GM13977 (cell line): ENCODE results near the gene ACOX1.

ENCODE experiments used
- DNase-seq: peaks from one replicate; pipeline ENCODE4 v3.0.0; 2012; ENCODE audit warnings: low spot score
- in situ Hi-C: fragments of 300-500 bp; cut with MboI; formaldehyde crosslinking; loops from one replicate; pipeline ENCODE4 v1.12.0; 2022; ENCODE audit warnings: low sequenced_read_pairs, low pct_unique_long_range_greater_than_20kb, mixed read lengths, inconsistent platforms; ENCODE audit not compliant: unreplicated experiment
- TF ChIP-seq, protein P1 (sequence below): IDR thresholded peaks from 2 replicates; pipeline ENCODE4 v1.5.1; 2012; ENCODE audit warnings: mild to moderate bottlenecking, control low read depth; ENCODE audit not compliant: insufficient read depth; ENCODE audit errors: extremely low read depth, missing control alignments

The ACOX1 gene

DNA sequence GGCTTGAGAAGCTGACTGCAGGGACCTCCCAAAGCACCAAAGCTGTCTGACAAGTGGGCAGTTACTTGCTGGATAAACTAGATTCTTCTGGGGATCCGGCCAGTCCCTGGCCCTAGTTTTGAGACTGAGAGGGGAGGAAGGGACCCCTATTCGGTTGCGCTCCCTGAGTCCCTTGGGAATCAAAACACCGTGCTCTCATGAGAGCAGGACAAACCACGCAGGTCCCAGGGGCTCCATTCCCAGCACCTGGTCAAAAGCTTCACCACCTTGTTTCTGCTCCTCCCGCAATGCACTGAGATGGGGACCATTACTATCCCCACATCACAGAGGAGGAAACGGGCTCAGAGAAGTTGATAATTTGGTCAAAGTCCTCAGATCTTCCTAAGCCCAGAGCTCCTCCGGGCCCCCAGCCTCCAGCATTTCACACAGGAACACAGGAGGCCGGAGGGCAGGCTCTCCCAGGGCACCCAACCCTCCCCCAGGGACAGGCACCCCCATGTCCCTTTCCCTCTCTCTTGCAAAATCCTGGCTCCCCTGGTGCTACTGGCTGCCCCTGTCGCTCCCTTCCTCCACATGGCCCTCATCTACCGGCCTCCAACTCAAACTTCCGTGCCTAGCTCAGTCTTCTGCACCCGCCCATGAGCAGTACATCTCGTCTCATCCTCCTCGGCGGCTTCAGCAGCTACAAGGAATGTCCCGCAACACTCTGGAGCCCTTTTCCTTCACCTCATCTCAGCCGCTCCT, 85.5 kb downstream of the ACOX1 start:
- DNase-seq: no peak
- in situ Hi-C loops: no loop called here
- TF ChIP-seq, protein P1, sequence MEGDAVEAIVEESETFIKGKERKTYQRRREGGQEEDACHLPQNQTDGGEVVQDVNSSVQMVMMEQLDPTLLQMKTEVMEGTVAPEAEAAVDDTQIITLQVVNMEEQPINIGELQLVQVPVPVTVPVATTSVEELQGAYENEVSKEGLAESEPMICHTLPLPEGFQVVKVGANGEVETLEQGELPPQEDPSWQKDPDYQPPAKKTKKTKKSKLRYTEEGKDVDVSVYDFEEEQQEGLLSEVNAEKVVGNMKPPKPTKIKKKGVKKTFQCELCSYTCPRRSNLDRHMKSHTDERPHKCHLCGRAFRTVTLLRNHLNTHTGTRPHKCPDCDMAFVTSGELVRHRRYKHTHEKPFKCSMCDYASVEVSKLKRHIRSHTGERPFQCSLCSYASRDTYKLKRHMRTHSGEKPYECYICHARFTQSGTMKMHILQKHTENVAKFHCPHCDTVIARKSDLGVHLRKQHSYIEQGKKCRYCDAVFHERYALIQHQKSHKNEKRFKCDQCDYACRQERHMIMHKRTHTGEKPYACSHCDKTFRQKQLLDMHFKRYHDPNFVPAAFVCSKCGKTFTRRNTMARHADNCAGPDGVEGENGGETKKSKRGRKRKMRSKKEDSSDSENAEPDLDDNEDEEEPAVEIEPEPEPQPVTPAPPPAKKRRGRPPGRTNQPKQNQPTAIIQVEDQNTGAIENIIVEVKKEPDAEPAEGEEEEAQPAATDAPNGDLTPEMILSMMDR: no peak

DNA sequence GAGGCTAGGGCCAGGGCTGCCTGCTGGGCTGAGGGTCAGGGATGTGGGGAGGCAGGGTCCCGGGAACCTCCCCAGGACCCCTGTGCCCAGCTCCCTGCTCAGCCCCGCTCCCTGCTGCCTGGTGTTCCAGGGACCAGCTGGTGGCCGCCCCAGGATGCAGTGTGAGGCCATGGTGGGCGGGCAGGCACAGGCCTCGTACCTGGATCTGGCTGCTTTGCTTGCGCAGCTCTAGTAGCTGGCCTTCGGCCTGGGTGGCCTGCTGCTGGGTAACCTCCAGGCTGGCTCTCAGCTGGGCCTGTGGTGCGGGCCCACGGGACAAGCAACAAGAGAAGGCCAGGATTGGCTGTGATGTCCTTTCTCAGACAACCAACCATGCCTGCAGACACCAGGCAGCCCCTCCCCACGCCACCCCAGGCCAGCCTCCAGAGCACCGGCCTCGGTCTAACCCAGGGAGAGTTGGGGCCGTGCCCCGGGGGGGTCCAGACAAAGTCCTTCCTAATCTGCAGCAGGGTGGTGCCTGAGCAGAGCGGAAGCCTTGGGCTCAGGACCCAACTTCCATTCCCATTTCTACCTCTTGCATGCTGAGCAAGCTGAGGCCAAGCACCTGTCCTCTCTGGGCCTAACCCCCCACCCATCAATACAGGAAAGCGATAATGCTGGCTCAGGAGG, 86.3 kb downstream of the ACOX1 start:
- DNase-seq: no peak
- TF ChIP-seq, protein P1: no peak
- in situ Hi-C loops: no loop called here

DNA sequence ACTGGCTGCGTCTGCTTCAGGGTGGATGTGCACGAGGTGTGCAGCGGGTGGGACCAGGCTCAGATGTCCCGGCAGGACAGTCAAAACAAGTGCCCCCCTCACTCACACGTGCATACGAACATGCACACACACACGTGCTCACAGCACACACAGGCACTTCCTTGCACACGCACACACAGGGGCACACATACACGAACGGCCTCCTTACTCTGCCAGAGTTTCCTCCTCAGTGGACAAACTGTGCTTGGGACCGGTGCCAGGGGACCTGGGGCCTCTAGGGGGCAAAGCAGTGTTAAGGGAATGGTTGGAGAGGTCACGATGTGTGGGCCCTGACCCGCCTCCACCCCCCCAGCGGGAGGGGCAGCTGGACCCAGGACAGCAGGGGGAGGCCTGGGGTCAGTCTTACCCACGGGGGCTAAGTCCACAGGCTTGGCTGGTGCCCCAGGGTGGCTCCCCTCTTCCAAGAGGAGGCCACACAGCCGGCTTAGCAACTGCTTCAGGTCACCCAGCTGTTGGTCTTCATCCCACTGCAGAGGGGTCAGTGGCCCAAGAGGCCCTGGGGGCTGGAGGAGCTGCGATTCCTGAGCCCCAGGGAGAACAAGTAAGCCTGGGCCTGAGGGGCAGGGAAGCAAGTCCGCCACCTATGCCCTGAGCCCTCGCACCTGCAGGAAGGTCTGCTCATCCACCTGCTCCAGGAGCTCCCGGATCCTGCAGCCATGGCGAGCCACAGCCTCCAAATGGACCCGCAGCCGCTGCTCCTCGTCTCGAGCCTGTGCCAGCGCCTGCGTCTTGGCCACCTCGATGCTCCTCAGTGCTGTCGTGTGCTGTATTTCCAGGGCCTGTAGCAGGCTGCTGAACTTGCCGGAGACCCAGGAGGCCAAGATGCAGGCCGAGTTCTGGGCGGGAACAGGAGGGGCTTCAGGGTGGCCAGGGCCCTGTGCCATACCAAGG, 87.1 kb downstream of the ACOX1 start:
- no peak for DNase-seq
- TF ChIP-seq, protein P1: no peak
- in situ Hi-C loops: no loop called here
